Karpas-422 (cell line): ENCODE data around the gene ST6GALNAC4. TPM values are rescaled to one million over a fixed set of nuclear protein-coding genes. Genes with fewer than 3 reads are reported as not detected.

Experiments used
- DNase-seq: peaks from one replicate; pipeline ENCODE4 v3.0.0-alpha.2; 2015
- H2AFZ ChIP-seq: fragments of 200-600 bp; sonication (generic); 2 replicates; pipeline ENCODE4 v1.6.1; 2014; ENCODE audit warnings: antibody characterized with exemption, low read length, mixed read lengths
- H3K27ac ChIP-seq: fragments of 200-600 bp; sonication (generic); 2 replicates; pipeline ENCODE4 v1.5.1; 2014; ENCODE audit warnings: mild to moderate bottlenecking, low read length, moderate library complexity
- H3K27me3 ChIP-seq: fragments of 200-600 bp; sonication (generic); 2 replicates; pipeline ENCODE4 v1.6.1; 2014; ENCODE audit warnings: low read length, mixed read lengths
- H3K36me3 ChIP-seq: fragments of 200-600 bp; sonication (generic); 2 replicates; pipeline ENCODE4 v1.6.1; 2014; ENCODE audit warnings: low read length, mixed read lengths; ENCODE audit not compliant: insufficient read depth
- H3K4me1 ChIP-seq: fragments of 200-600 bp; sonication (generic); 2 replicates; pipeline ENCODE4 v1.6.1; 2014; ENCODE audit warnings: mild to moderate bottlenecking, low read length, mixed read lengths
- H3K4me2 ChIP-seq: fragments of 200-600 bp; sonication (generic); 2 replicates; pipeline ENCODE4 v1.6.1; 2014; ENCODE audit warnings: low read length, low read depth, mild to moderate bottlenecking; ENCODE audit not compliant: poor library complexity, severe bottlenecking
- H3K4me3 ChIP-seq: fragments of 200-600 bp; sonication (generic); 2 replicates; pipeline ENCODE4 v1.5.1; 2014; ENCODE audit warnings: mild to moderate bottlenecking, antibody characterized with exemption, low read length, mixed read lengths
- H3K79me2 ChIP-seq: fragments of 200-600 bp; sonication (generic); 2 replicates; pipeline ENCODE4 v1.6.1; 2014; ENCODE audit warnings: mild to moderate bottlenecking, low read length, mixed read lengths
- H3K9ac ChIP-seq: fragments of 200-600 bp; sonication (generic); 2 replicates; pipeline ENCODE4 v1.6.0; 2014; ENCODE audit warnings: low read length
- H3K9me2 ChIP-seq: fragments of 200-600 bp; sonication (generic), shearing (Covaris generic); replicated peaks from 2 replicates; pipeline ENCODE4 v1.6.0; 2014; ENCODE audit warnings: mild to moderate bottlenecking, low read length, moderate library complexity; ENCODE audit not compliant: insufficient read depth
- H3K9me3 ChIP-seq: fragments of 300-700, 200-600 bp; sonication (generic); 2 replicates; pipeline ENCODE4 v1.6.1; 2014; ENCODE audit warnings: low read length, mixed read lengths
- H4K20me1 ChIP-seq: fragments of 200-600 bp; sonication (generic); 2 replicates; pipeline ENCODE4 v1.6.1; 2014; ENCODE audit warnings: mild to moderate bottlenecking, antibody characterized with exemption, low read length, low read depth; ENCODE audit not compliant: insufficient read depth
- total RNA-seq: library from RNA; depleted of rRNA; stranded (reverse); fragments of >200 nt; shearing (Covaris generic); gene quantifications from 2 replicates; pipeline ENCODE4 v1.2.3, GENCODE V29; 2014; ENCODE audit warnings: low replicate concordance

Gene ST6GALNAC4
- total RNA-seq, 1 experiment from 2014 or later, result 23.5 TPM

DNA sequence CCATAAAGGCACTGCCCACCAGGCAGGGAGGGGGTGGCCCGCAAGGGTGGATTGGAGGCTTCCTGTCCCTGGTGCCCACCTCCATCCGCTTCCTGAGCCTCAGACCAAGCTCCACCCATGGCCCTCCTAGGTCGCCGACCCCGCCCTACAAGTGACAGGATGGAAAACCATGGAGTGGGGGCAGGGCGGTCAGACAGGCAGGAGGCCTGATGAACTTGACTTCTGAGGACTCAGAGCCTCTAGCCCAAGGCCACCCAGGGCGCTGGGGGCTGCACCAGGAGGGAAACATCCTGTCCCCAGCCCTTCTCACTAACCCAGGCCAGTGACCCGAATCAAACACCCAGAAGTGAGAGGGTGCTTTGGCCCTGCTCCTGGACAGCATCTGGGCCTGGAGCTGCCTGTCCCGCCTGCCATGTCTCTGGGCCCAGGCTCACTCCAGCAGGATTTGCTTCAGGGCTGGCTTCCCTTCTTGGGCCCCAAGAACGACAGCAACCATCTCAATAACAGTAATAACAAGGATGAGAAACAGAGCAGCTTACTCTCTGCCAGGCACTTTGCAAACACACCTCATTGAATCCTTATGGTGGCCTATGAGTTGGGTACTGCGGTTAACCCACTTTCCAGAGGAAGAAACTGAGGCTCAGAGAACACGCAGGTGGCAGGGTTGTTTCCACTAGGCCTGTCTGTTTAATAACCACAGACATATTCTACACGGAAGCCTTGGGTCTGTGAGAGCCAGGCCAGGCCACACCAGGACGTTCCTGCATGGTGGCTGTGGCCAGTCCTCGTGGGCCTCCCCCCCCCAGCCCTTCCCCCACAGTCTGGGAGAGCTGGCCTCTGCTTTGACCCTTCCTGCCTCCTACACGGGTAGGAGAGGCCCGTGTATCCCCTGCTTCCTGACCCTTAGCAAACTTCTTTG is 13.0 kb downstream of the ST6GALNAC4 start:
- Histone ChIP-seq H3K9me2 (no peaks in the 10 kb centered on the region), H3K4me1 (peaks cover 60% of the 10 kb centered on the region), H3K36me3 (peaks cover 3% of the 10 kb centered on the region; the same call in 1 of the 2 replicates), H3K4me3 (no peak overlapping the region), H3K9me3 (no peaks in the 10 kb centered on the region), H3K79me2 (peaks cover 3% of the 10 kb centered on the region), H2AFZ (no peak overlapping the region), H3K4me2 (no peak overlapping the region), H3K9ac (peak overlapping the region; percentile 17; the same call in 1 of the 2 replicates), H3K27ac (peak overlapping the region; percentile 23; the same call in 1 of the 2 replicates), H4K20me1 (no peaks in the 10 kb centered on the region), H3K27me3 (no peaks in the 10 kb centered on the region)
- DNase-seq, result peak; percentile 84

DNA sequence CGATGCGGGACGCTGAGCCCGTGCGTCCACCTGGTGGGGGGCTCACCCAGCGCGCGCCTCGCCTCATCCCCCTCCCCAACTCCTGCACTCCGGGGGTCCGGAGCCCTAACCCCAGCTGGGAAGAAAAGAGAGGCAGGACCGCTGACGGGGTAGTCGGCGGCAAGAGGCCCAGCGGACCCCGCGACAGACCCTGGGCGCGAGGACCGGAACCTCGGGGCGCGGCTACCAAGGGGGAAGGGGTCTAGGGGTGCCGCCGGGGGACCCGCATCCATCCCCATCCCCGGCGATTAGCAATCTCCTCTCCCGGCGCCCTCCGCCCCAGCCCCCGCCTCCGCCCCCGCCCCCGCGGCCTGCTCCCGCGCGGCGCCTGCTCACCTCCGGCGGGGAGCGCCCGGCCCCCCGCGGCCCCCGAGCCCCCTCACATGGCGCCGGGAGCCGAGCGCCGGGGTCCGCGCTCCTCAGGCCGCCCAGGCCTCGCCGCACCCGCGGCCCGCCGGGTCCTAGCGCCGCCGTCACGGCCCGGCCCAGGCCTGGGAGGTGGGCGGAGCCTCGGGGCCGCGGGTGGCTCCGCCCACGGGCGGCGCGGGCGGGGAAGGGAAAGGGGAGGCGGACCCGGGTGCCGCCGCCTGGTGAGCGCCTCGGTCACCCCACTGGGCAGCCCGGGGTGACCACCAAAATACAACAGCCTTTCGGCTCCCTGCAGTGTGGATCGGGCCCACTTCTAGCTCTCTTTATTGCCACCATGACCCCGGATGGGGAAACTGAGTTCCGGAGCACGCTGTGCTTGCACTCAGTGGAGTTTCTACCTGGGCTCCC is 17.5 kb downstream of the ST6GALNAC4 start, which contains the start of gene ST6GALNAC6:
Gene ST6GALNAC6 (minus strand): TSS at position 476 of the 816 bp plus-strand sequence. CDS start 1,622 bp downstream, outside the sequence.
- peak within 1 kb of the TSS; percentile 86 for H3K9ac ChIP-seq
- no peaks in the 10 kb centered on the region; the same call in 1 of the 2 replicates for H3K9me3 ChIP-seq
- H3K4me2 ChIP-seq, result peak within 1 kb of the TSS; percentile 97
- H3K9me2 ChIP-seq, result no peaks in the 10 kb centered on the region
- peaks cover 56% of the 10 kb centered on the region for H3K4me1 ChIP-seq
- no peaks in the 10 kb centered on the region for H3K27me3 ChIP-seq
- H3K27ac ChIP-seq, result peak within 1 kb of the TSS; percentile 77
- peaks cover 26% of the 10 kb centered on the region for H3K79me2 ChIP-seq
- peaks cover 28% of the 10 kb centered on the region for H3K36me3 ChIP-seq
- no peak within 1 kb of the TSS for H2AFZ ChIP-seq
- H4K20me1 ChIP-seq, result peaks cover 6% of the 10 kb centered on the region; the same call in 1 of the 2 replicates
- DNase-seq, result peak; percentile 93
- H3K4me3 ChIP-seq, result peak within 1 kb of the TSS; percentile 81

GRCh38 chr9:127898433-127899127 is 18.3 kb downstream of the ST6GALNAC4 start:
- peak overlapping the region; percentile 81 for H3K4me3 ChIP-seq
- peak; percentile 50 for DNase-seq

DNA sequence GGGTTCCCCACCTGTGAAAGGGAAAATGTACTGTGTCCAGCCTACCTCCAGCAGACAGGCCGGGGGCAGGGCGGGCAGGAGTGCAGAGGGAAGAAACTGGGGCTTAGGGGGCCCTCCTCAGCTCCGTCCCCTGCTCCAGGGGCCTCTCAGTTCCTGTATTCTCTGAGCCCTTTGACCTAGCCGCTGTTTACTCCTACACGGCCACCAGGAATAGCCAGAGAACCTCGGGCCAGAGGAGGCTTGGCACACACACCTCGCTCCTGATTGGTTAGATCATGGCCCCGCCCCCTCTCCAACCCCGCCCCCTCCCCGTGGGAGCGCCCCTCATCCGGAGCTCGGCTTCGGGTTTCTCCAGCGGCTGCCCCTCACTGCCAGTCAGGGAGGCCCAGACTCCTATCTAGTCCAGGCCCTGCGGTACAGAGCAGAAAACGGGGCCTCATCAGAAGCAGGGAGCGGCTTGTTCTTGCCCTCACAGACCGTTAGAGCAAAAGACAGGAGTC is 19.6 kb downstream of the ST6GALNAC4 start:
- Histone ChIP-seq H3K79me2 (peaks cover 26% of the 10 kb centered on the region), H3K4me1 (peaks cover 42% of the 10 kb centered on the region), H3K27me3 (no peaks in the 10 kb centered on the region), H3K36me3 (peaks cover 48% of the 10 kb centered on the region), H3K9ac (peak overlapping the region; percentile 41; the same call in 1 of the 2 replicates), H2AFZ (no peak overlapping the region), H4K20me1 (peaks cover 6% of the 10 kb centered on the region; the same call in 1 of the 2 replicates), H3K27ac (no peak overlapping the region), H3K9me3 (peaks cover 5% of the 10 kb centered on the region), H3K9me2 (no peaks in the 10 kb centered on the region), H3K4me3 (peak overlapping the region; percentile 47; the same call in 1 of the 2 replicates), H3K4me2 (peak overlapping the region; percentile 61)
- DNase-seq, result peak; percentile 87

More at GRCh38 chr9:127898433-127899127, 18.3 kb downstream of the ST6GALNAC4 start:
- Histone ChIP-seq H3K36me3 (peaks cover 35% of the 10 kb centered on the region), H3K9me3 (peaks cover 5% of the 10 kb centered on the region), H3K4me1 (peaks cover 48% of the 10 kb centered on the region), H3K4me2 (peak overlapping the region; percentile 97), H2AFZ (no peak overlapping the region), H3K9ac (peak overlapping the region; percentile 86), H3K27ac (peak overlapping the region; percentile 63), H4K20me1 (peaks cover 6% of the 10 kb centered on the region; the same call in 1 of the 2 replicates), H3K27me3 (no peaks in the 10 kb centered on the region), H3K79me2 (peaks cover 26% of the 10 kb centered on the region), H3K9me2 (no peaks in the 10 kb centered on the region)

GRCh38 chr9:127896395-127897192 is 20.2 kb downstream of the ST6GALNAC4 start:
- Histone ChIP-seq H3K4me2 (peak overlapping the region; percentile 42), H3K9ac (no peak overlapping the region)

DNA sequence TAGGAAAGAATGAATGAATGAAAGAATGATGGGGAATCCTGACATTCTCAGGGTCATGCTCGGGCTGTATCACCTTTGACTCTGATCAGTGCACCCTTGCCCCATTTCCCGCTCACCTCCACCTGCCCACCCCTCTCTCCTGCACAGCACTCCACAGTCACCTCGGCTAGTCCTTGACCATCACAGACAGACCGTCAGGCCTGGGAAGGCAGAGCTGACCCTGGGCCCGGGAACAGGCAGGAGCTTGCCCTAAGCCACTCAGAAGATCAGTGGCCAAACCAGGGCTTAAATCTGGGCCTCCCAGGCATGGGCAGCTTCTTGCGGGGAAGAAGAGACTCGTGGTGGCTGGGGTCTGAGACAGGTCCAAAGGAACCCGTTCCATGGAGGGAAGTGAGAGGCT is 21.0 kb downstream of the ST6GALNAC4 start:
- H2AFZ ChIP-seq, result no peak overlapping the region
- H3K9me3 ChIP-seq, result peaks cover 5% of the 10 kb centered on the region
- no peaks in the 10 kb centered on the region for H3K9me2 ChIP-seq
- H3K4me1 ChIP-seq, result peaks cover 30% of the 10 kb centered on the region
- H3K36me3 ChIP-seq, result peaks cover 54% of the 10 kb centered on the region
- H4K20me1 ChIP-seq, result peaks cover 6% of the 10 kb centered on the region; the same call in 1 of the 2 replicates
- no peak for DNase-seq
- no peaks in the 10 kb centered on the region for H3K27me3 ChIP-seq
- no peak overlapping the region for H3K9ac ChIP-seq
- no peak overlapping the region for H3K4me2 ChIP-seq
- no peak overlapping the region for H3K27ac ChIP-seq
- H3K4me3 ChIP-seq, result no peak overlapping the region
- H3K79me2 ChIP-seq, result peaks cover 26% of the 10 kb centered on the region

More at GRCh38 chr9:127896395-127897192, 20.2 kb downstream of the ST6GALNAC4 start:
- peaks cover 51% of the 10 kb centered on the region for H3K36me3 ChIP-seq
- no peak overlapping the region for H3K27ac ChIP-seq
- no peaks in the 10 kb centered on the region for H3K27me3 ChIP-seq
- no peak overlapping the region for H2AFZ ChIP-seq
- H4K20me1 ChIP-seq, result peaks cover 6% of the 10 kb centered on the region; the same call in 1 of the 2 replicates
- no peaks in the 10 kb centered on the region for H3K9me2 ChIP-seq
- peaks cover 5% of the 10 kb centered on the region for H3K9me3 ChIP-seq
- H3K4me1 ChIP-seq, result peaks cover 36% of the 10 kb centered on the region
- no peak for DNase-seq
- no peak overlapping the region for H3K4me3 ChIP-seq
- peaks cover 26% of the 10 kb centered on the region for H3K79me2 ChIP-seq

GRCh38 chr9:127893392-127893791 is 23.4 kb downstream of the ST6GALNAC4 start:
- DNase-seq, result no peak
- peaks cover 56% of the 10 kb centered on the region for H3K36me3 ChIP-seq

More at GRCh38 chr9:127893392-127893791, 23.4 kb downstream of the ST6GALNAC4 start:
- no peak overlapping the region for H3K4me3 ChIP-seq
- no peaks in the 10 kb centered on the region for H3K9me2 ChIP-seq
- H4K20me1 ChIP-seq, result peaks cover 6% of the 10 kb centered on the region; the same call in 1 of the 2 replicates
- H3K27ac ChIP-seq, result no peak overlapping the region
- H2AFZ ChIP-seq, result no peak overlapping the region
- no peaks in the 10 kb centered on the region for H3K27me3 ChIP-seq
- H3K9me3 ChIP-seq, result peaks cover 5% of the 10 kb centered on the region
- peaks cover 19% of the 10 kb centered on the region for H3K79me2 ChIP-seq
- no peak overlapping the region for H3K9ac ChIP-seq
- no peak overlapping the region for H3K4me2 ChIP-seq
- peaks cover 13% of the 10 kb centered on the region for H3K4me1 ChIP-seq
